Stimulated activated CD4-positive, alpha-beta T cell treated with anti-CD3 and anti-CD28 coated beads, TNF-alpha, amount 100 ng/mL, for 1 hour (primary cell): Measurements from ENCODE around the gene MOGAT2.
"Not testable (repeated sequence)": the region's sequence is repeated elsewhere in the genome, so short reads cannot be mapped to it uniquely, and the experiment has no call there.

Experiments
- DNase-seq, 3 donors: peaks; one replicate each; pipeline ENCODE4 v3.0.0-alpha.2; 2020; ENCODE audit warnings: low read depth in 3 of 3, low spot score in 1 of 3

Gene MOGAT2

GRCh38 chr11:75718419-75719339 is 1.0 kb downstream of the MOGAT2 start:
- no peak for DNase-seq

- DNase-seq: no peak
Observed at GRCh38 chr11:75719340-75720239, 2.0 kb downstream of the MOGAT2 start.

GRCh38 chr11:75720639-75721038 is 3.0 kb downstream of the MOGAT2 start:
- no peak for DNase-seq

DNA sequence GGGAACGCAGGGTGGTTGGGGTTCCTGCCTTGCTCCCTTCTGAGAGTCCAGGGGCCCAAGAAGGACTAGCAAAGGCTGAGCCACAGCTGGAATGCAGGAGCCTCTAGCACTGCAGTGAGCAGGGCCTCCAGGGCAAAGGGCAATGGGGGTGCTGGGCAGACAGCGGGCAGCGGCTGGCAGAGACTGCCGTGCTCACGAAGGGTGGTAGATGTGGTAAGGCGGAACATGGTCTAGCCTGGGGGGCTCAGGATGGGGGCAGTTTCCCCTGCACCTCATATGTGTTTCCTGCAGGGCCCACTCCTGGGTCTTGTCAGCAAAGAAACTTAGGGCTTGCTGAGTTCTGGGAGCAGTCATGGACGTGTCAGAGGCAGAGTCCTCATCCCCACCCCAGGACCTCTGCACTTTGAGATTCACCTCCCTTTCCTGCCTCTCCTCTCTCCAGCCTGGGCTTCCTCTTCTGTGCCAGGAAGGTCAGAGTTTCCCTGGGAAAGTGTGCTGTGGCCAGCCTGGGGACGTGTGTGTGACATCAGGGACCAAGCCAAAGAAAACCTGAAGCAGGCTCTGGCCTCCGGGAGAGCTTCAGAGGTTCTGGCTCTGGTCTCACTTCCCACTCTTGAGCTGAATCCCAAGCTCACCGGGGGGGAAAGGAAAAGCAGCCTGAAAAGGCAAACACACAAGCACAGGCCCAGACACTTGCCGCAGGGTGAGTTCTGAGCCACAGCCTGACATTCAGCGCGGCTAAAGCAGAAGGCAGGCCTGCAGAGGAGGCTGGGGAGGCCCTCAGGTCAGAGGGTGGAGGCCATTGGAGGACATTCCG is 4.4 kb downstream of the MOGAT2 start:
- no peak for DNase-seq

DNA sequence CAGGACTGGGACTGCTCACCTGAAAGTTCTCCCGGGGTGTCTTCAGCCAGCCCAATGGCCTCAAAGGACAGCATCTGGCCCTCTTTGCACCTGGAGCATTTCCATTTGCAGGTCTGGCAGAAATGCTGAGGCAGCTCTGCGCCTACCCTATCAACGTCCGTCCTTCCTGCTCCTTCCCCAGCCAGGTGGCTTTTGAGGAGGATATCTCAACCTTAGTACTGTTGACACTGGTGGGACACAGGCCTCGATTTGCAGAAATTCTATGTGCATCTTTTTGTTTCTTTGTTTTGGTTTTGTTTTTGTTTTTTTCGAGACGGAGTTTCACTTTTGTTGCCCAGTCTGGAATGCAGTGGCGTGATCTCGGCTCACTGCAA is 5.0 kb downstream of the MOGAT2 start:
- no peak for DNase-seq

GRCh38 chr11:75725547-75726320 is 8.1 kb downstream of the MOGAT2 start:
- DNase-seq: no peak

DNA sequence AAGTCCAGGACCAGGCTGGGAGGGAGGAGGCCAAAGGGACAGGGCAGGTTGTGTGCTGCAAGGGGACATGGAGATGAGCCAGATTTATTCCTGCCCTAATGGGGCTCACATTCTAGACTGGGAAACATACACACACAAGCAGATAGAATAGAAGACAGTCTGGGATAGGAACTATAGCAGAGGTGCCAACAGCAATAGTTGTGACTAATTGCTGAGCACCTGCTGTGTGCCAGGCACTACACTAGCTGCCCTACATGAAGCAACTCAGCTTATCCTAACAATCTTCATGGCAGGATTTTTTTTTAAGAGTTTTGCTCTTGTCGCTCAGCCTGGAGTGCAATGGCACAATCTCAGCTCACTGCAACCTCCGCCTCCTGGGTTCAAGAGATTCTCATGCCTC is 11.4 kb downstream of the MOGAT2 start:
- DNase-seq: no peak

- DNase-seq: no peak
Observed at GRCh38 chr11:75731095-75731494, 13.5 kb downstream of the MOGAT2 start.

DNA sequence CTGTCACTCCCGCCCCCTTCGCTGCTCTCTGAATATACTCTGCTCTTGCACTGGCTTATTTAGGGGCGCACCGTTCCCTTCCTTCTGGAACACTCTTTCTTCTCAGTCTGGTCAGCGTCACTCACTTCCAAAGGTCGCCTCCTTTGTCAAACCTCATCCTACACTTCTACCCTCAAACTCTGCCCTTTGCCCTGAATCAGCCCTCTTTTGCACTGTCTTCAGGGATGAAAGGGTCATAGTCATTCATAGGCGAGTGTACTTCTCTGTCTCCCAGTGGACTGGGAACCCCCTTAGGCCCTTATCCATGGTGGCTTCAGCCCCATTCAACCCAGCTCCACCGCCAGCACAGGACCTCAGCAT is 15.4 kb downstream of the MOGAT2 start:
- no peak for DNase-seq

DNA sequence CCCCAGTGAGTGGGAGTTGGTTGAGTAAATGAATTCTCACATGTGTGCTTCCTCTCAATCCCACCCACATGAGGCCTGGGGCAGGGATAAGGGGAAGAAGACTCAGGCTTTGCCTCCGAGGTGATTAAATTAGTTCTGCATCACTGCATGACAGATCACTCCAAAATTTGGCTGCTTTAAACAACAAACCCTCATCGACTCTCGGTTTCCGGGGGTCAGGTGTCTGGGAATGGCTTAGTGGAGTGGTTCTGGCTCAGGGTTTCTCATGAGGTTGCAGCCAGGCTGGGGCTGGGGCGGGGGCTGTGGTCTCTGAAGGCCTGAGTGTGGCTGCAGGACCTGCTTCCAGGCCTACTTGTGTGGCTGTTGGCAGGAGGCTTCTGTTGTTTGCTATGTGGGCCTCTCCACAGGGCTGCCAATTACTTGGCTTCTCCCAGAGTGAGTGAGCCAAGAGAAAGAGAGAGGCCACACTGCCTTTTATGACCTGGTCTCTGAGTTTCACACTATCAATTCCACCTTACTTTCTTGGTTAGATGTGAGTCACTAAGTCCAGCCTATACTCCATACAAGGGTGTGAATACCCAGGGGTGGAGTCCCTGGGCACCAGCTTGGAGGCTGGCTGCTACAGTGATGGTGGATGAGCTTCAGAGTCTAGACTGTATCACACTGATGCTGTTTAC is 15.9 kb downstream of the MOGAT2 start:
- no peak for DNase-seq

- no peak for DNase-seq
Observed at GRCh38 chr11:75734491-75735180, 17.0 kb downstream of the MOGAT2 start.

- no peak for DNase-seq
Observed at GRCh38 chr11:75735181-75735845, 17.7 kb downstream of the MOGAT2 start.

GRCh38 chr11:75737314-75737713 is 19.7 kb downstream of the MOGAT2 start:
- DNase-seq: no peak

GRCh38 chr11:75740681-75741080 is 23.0 kb downstream of the MOGAT2 start:
- no peak for DNase-seq

GRCh38 chr11:75743159-75743558 is 25.5 kb downstream of the MOGAT2 start:
- not testable (repeated sequence) for DNase-seq

DNA sequence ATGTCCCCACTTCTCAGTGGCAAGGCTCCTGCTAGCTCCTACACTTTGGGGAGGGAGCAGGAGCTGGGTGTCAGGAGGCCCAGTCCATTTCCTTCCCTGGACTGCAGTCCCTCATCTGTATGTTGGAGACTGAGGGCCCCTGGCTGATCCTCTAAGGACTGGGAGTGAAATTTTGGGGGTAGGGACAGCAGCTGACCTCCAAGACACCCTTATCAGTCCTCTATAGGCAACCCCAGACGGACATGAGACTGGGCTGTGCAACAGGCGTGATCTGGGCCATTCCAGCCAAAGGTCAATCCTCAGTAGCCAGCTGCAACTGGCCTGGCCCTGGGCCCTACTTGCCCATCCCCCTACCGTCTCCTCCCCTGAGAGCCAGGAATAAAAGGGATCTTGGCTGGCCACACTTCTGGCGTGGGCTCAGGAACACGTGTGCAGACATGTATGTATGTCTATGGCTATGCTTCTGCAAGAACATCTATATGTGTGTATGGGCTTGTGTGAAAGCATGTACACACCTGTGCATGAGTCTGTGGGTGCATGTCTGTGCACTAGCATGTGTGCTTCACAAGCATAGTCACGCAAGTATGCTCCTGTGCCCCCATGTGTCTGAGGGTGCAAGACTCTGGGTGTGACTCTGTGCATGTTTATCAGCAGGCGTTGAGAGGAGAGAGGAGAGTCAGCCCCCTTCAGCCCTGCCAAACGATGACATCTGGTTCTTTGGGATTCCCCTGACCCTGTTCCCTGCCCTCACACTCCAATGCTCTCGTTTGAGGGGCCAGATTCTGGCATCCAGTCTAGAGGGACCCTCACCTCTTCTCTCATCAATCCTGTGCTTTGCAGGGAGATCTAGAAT is 26.3 kb downstream of the MOGAT2 start:
- DNase-seq: no peak

GRCh38 chr11:75745807-75746206 is 28.2 kb downstream of the MOGAT2 start:
- DNase-seq: no peak

DNA sequence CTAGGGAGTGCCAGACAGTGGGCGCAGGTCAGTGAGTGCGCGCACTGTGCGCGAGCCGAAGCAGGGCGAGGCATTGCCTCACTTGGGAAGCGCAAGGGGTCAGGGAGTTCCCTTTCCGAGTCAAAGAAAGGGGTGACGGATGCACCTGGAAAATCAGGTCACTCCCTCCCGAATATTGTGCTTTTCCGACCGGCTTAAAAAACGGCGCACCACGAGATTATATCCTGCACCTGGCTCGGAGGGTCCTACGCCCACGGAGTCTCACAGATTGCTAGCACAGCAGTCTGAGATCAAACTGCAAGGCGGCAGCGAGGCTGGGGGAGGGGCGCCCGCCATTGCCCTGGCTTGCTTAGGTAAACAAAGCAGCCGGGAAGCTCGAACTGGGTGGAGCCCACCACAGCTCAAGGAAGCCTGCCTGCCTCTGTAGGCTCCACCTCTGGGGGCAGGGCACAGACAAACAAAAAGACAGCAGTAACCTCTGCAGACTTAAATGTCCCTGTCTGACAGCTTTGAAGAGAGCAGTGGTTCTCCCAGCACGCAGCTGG is 31.2 kb downstream of the MOGAT2 start:
- not testable (repeated sequence) for DNase-seq
